Endodermal cell (in vitro differentiated cells): ENCODE measurements around the gene ICAM2. TPM values are rescaled to one million over a fixed set of nuclear protein-coding genes. Genes with fewer than 3 reads are reported as not detected.
"Not testable (repeated sequence)": the region's sequence is repeated elsewhere in the genome, so short reads cannot be mapped to it uniquely, and the experiment has no call there.

ENCODE experiments used
- DNase-seq: peaks from one replicate; pipeline ENCODE4 v3.0.0-alpha.2; 2017
- H3K27ac ChIP-seq: 2 replicates; pipeline ENCODE4 v1.5.1; 2013; ENCODE audit warnings: mild to moderate bottlenecking, low read depth, low read length, moderate library complexity
- H3K27me3 ChIP-seq: 2 replicates; pipeline ENCODE4 v1.6.1; 2013; ENCODE audit warnings: mild to moderate bottlenecking, low read length, moderate library complexity; ENCODE audit not compliant: insufficient read depth, control insufficient read depth, poor library complexity, severe bottlenecking
- H3K36me3 ChIP-seq: 2 replicates; pipeline ENCODE4 v1.7.0; 2013; ENCODE audit warnings: mild to moderate bottlenecking, low read length, moderate library complexity; ENCODE audit not compliant: control insufficient read depth, insufficient read depth
- H3K4me1 ChIP-seq: one replicate; pipeline ENCODE4 v1.7.0; 2013; ENCODE audit warnings: low read length; ENCODE audit not compliant: control insufficient read depth, insufficient read depth
- H3K4me3 ChIP-seq: 2 replicates; pipeline ENCODE4 v1.5.1; 2013; ENCODE audit warnings: mild to moderate bottlenecking, low read length, moderate library complexity
- H3K9ac ChIP-seq: 2 replicates; pipeline ENCODE4 v1.6.1; 2013; ENCODE audit warnings: mild to moderate bottlenecking, low read length, moderate library complexity; ENCODE audit not compliant: poor library complexity, severe bottlenecking; ENCODE audit errors: extremely low read depth
- H3K9me3 ChIP-seq: 2 replicates; pipeline ENCODE4 v1.6.1; 2013; ENCODE audit warnings: mild to moderate bottlenecking, low read length, moderate library complexity; ENCODE audit not compliant: control insufficient read depth
- H3K27ac Mint-ChIP-seq: 2 replicates; pipeline ENCODE4 v1.8.0; 2020; ENCODE audit warnings: mixed read lengths
- H3K27me3 Mint-ChIP-seq: 2 replicates; pipeline ENCODE4 v1.8.0; 2021; ENCODE audit warnings: mild to moderate bottlenecking, mixed read lengths; ENCODE audit not compliant: insufficient read depth
- H3K36me3 Mint-ChIP-seq: 2 replicates; pipeline ENCODE4 v1.8.0; 2020; ENCODE audit warnings: low read depth, mixed read lengths
- H3K4me1 Mint-ChIP-seq: 2 replicates; pipeline ENCODE4 v1.8.0; 2020; ENCODE audit warnings: mixed read lengths
- H3K4me3 Mint-ChIP-seq: 2 replicates; pipeline ENCODE4 v1.8.0; 2020; ENCODE audit warnings: mild to moderate bottlenecking, moderate library complexity, mixed read lengths
- H3K9me3 Mint-ChIP-seq: 2 replicates; pipeline ENCODE4 v1.8.0; 2020; ENCODE audit warnings: mild to moderate bottlenecking, mixed read lengths
- CTCF ChIP-seq: fragments of 200-600 bp; sonication (generic); conservative IDR thresholded peaks from 2 replicates; pipeline ENCODE4 v1.5.0; 2021; ENCODE audit warnings: antibody characterized with exemption, mild to moderate bottlenecking
- WGBS, 2 experiments: methylation state at CpG; one replicate each; pipeline versions ENCODE4 v1.1.5 to v1.1.7; 2013; ENCODE audit warnings: missing lambda C conversion rate in 2 of 2, mixed read lengths in 1 of 2; ENCODE audit not compliant: insufficient coverage in 1 of 2, insufficient read length in 1 of 2; 5-methylcytosine and 5-hydroxymethylcytosine counted together
- total RNA-seq, 2 donors: library from RNA; stranded (reverse); fragmentation: NEBNext Ultra II Directional in 1 of 2; extraction: Animal tissue kit (Norgen Biotek cat#: 25700) in 1 of 2; gene quantifications; 2 replicates in 1 of 2; 3 replicates in 1 of 2; pipeline ENCODE4 v1.2.1, GENCODE V29; 2021

The ICAM2 gene
- total RNA-seq, 2 donors from 2014 or later, result 0.75 TPM; not detected in 1

DNA sequence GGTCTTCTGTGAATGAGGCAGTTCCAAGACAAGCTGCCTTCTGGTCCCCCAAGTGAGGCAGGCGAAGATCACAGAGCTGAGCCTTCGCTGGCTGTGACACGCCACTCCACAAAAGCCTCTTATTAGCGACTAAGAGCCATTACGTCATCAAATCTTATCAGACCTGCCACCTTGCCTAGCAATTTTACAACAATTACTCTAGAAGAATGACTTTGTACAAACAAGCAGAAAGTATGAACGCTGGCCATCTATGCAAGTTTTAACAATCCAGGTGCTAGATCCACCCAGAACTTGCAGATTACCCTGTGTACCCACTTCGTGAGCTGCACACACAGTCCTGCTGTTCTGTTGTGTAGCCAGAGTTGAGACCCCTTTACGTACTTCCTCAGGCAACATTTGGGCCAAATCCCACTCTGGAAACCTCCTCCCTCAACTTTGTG lies 3.8 kb upstream of the ICAM2 start:
- Histone ChIP-seq H3K4me3 (no peak overlapping the region), H3K9ac (no peak overlapping the region), H3K36me3 (no peaks in the 10 kb centered on the region), H3K4me1 (no peaks in the 10 kb centered on the region), H3K27ac (no peak overlapping the region), H3K27me3 (peaks cover 4% of the 10 kb centered on the region), H3K9me3 (no peaks in the 10 kb centered on the region)
- DNase-seq, result peak; percentile 36
- no peak for TF ChIP-seq CTCF
- 90 to 97% methylated on average over 8 of the region's 8 CpGs for WGBS, 2 experiments
- Mint-ChIP-seq H3K36me3 (no peaks in the 10 kb centered on the region), H3K9me3 (no peaks in the 10 kb centered on the region), H3K27ac (no peak overlapping the region), H3K4me3 (no peak overlapping the region), H3K4me1 (peaks cover 6% of the 10 kb centered on the region), H3K27me3 (peaks cover 21% of the 10 kb centered on the region)

- H3K9ac ChIP-seq, result no peak overlapping the region
- no peaks in the 10 kb centered on the region for H3K4me1 ChIP-seq
- H3K27me3 ChIP-seq, result peaks cover 4% of the 10 kb centered on the region
- no peak overlapping the region for H3K4me3 ChIP-seq
- 89 to 100% methylated on average over 1 to 5 of the region's 5 CpGs for WGBS, 2 experiments
- H3K9me3 ChIP-seq, result no peaks in the 10 kb centered on the region
- no peak overlapping the region for H3K27ac Mint-ChIP-seq
- no peaks in the 10 kb centered on the region for H3K9me3 Mint-ChIP-seq
- no peak overlapping the region for H3K4me3 Mint-ChIP-seq
- H3K27me3 Mint-ChIP-seq, result peaks cover 21% of the 10 kb centered on the region
- H3K27ac ChIP-seq, result no peak overlapping the region
- peaks cover 6% of the 10 kb centered on the region for H3K4me1 Mint-ChIP-seq
- H3K36me3 ChIP-seq, result no peaks in the 10 kb centered on the region
- no peak for TF ChIP-seq CTCF
- no peaks in the 10 kb centered on the region for H3K36me3 Mint-ChIP-seq
- peak; percentile 26 for DNase-seq
These were observed 2.2 kb upstream of the ICAM2 start for GRCh38 chr17:64022611-64023063.

DNA sequence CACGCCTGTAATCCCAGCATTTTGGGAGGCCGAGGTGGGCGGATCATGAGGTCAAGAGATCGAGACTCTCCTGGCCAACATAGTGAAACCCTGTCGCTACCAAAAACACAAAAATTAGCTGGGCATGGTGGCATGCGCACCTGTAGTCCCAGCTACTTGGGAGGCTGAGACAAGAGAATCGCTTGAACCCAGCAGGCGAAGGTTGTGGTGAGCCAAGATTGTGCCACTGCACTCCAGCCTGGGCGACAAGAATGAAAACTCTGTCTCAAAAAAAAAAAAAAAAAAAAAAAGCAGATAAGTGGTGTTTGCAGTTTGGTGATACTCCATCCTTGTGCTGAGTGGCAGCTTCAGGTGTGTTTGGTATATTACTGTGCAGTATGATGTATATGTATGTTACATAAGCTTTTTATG lies 877 bp downstream of the ICAM2 start:
- H3K9me3 Mint-ChIP-seq, H3K4me1 Mint-ChIP-seq, H3K4me3 ChIP-seq, H3K4me3 Mint-ChIP-seq, H3K27me3 ChIP-seq, H3K36me3 Mint-ChIP-seq, H3K9ac ChIP-seq, H3K36me3 ChIP-seq, H3K27ac ChIP-seq, H3K9me3 ChIP-seq, H3K4me1 ChIP-seq, H3K27ac Mint-ChIP-seq: not testable (repeated sequence)
- 84 to 87% methylated on average over 9 of the region's 9 CpGs for WGBS, 2 experiments
- DNase-seq, result peak; percentile 23
- peaks cover 13% of the 10 kb centered on the region for H3K27me3 Mint-ChIP-seq

DNA sequence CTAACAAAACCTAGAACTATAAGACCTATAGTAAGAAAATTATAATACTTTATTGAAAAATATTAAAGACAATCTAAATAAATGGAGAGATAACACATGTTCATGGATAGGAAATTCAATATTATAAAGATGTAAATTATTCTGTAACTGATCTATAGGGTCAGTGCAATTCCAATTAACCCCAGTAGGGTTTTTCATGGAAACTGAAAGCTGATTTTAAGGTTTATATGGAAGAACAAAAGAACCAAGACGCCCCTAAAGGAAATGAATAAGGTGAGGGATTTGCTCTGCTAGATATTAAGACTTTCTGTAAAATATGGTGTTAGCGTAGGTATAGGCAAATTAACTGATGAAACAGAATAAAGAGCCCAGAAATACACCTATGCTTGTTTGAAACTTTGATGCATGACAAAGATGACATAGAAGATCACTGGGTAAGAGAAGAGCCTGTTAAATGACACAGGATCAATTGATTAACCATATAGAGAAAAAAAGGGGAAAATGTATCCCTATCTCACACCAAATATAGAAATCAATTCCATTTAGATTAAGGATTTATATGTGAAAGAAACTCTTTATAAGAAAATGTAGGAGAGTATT lies 3.0 kb downstream of the ICAM2 start:
- DNase-seq, result no peak
- no peaks in the 10 kb centered on the region for H3K36me3 ChIP-seq
- H3K36me3 Mint-ChIP-seq, result no peaks in the 10 kb centered on the region
- H3K4me1 ChIP-seq, result no peaks in the 10 kb centered on the region
- 82 to 90% methylated on average over 2 of the region's 2 CpGs for WGBS, 2 experiments
- TF ChIP-seq CTCF, result peak; percentile 68
- H3K4me3 ChIP-seq, result no peak overlapping the region
- no peak overlapping the region for H3K9ac ChIP-seq
- H3K9me3 Mint-ChIP-seq, result no peaks in the 10 kb centered on the region
- no peaks in the 10 kb centered on the region for H3K27me3 ChIP-seq
- no peaks in the 10 kb centered on the region for H3K9me3 ChIP-seq
- no peak overlapping the region for H3K4me3 Mint-ChIP-seq
- peaks cover 6% of the 10 kb centered on the region for H3K4me1 Mint-ChIP-seq
- no peak overlapping the region for H3K27ac ChIP-seq
- peaks cover 13% of the 10 kb centered on the region for H3K27me3 Mint-ChIP-seq
- no peak overlapping the region for H3K27ac Mint-ChIP-seq
